Trophoblast cell (in vitro differentiated cells and primary cell): ENCODE results near the gene ABLIM2.

ENCODE experiments used
- DNase-seq, 2 donors: peaks; one replicate each; pipeline ENCODE4 v3.0.0-alpha.2; 2016
- H2AFZ ChIP-seq: 2 replicates; pipeline ENCODE4 v1.6.1; 2013; ENCODE audit warnings: low read length, moderate library complexity, mild to moderate bottlenecking; ENCODE audit not compliant: insufficient read depth, poor library complexity
- H2AK5ac ChIP-seq: 2 replicates; pipeline ENCODE4 v1.6.1; 2013; ENCODE audit warnings: mild to moderate bottlenecking, low read length
- H2BK120ac ChIP-seq: 2 replicates; pipeline ENCODE4 v1.6.1; 2013; ENCODE audit warnings: low read length, mild to moderate bottlenecking, moderate library complexity; ENCODE audit not compliant: insufficient read depth, poor library complexity
- H2BK12ac ChIP-seq: 2 replicates; pipeline ENCODE4 v1.6.1; 2013; ENCODE audit warnings: mild to moderate bottlenecking, low read length, moderate library complexity
- H2BK5ac ChIP-seq: 2 replicates; pipeline ENCODE4 v1.6.1; 2013; ENCODE audit warnings: low read length, low read depth, moderate library complexity, mild to moderate bottlenecking; ENCODE audit not compliant: poor library complexity
- H3K14ac ChIP-seq: 2 replicates; pipeline ENCODE4 v1.6.1; 2013; ENCODE audit warnings: mild to moderate bottlenecking, low read length
- H3K18ac ChIP-seq: 2 replicates; pipeline ENCODE4 v1.6.1; 2013; ENCODE audit warnings: mild to moderate bottlenecking, low read length
- H3K23ac ChIP-seq: 2 replicates; pipeline ENCODE4 v1.6.1; 2013; ENCODE audit warnings: low read length
- H3K27ac ChIP-seq: 2 replicates; pipeline ENCODE4 v1.5.1; 2013; ENCODE audit warnings: low read depth, mild to moderate bottlenecking, inconsistent platforms, low read length, moderate library complexity
- H3K27me3 ChIP-seq: 2 replicates; pipeline ENCODE4 v1.6.1; 2013; ENCODE audit warnings: inconsistent platforms, mild to moderate bottlenecking, low read length, moderate library complexity; ENCODE audit not compliant: insufficient read depth
- H3K36me3 ChIP-seq, 2 experiments: 1 replicate in 1 of 2; 2 replicates in 1 of 2; pipeline ENCODE4 v1.6.1; 2013; ENCODE audit warnings: low read length in 2 of 2, mild to moderate bottlenecking in 2 of 2, moderate library complexity in 1 of 2; ENCODE audit not compliant: insufficient read depth in 2 of 2, control insufficient read depth in 1 of 2
- H3K4ac ChIP-seq: 2 replicates; pipeline ENCODE4 v1.6.1; 2013; ENCODE audit warnings: low read depth, mild to moderate bottlenecking, low read length, moderate library complexity
- H3K4me1 ChIP-seq, 2 experiments: 1 replicate in 1 of 2; 2 replicates in 1 of 2; pipeline ENCODE4 v1.6.1; 2013; ENCODE audit warnings: low read length in 2 of 2, mild to moderate bottlenecking in 2 of 2, moderate library complexity in 1 of 2; ENCODE audit not compliant: insufficient read depth in 2 of 2, control insufficient read depth in 1 of 2
- H3K4me2 ChIP-seq: 2 replicates; pipeline ENCODE4 v1.6.1; 2013; ENCODE audit warnings: inconsistent platforms, mild to moderate bottlenecking, low read length, moderate library complexity
- H3K4me3 ChIP-seq: 2 replicates; pipeline ENCODE4 v1.5.1; 2013; ENCODE audit warnings: mild to moderate bottlenecking, low read depth, low read length, inconsistent platforms
- H3K79me1 ChIP-seq: one replicate; pipeline ENCODE4 v1.6.1; 2013; ENCODE audit warnings: low read length
- H3K79me2 ChIP-seq: 2 replicates; pipeline ENCODE4 v1.6.1; 2013; ENCODE audit warnings: low read length, mild to moderate bottlenecking; ENCODE audit not compliant: control insufficient read depth, insufficient read depth, poor library complexity
- H3K9ac ChIP-seq: 2 replicates; pipeline ENCODE4 v1.6.1; 2013; ENCODE audit warnings: mild to moderate bottlenecking, low read length
- H3K9me3 ChIP-seq: 2 replicates; pipeline ENCODE4 v1.6.1; 2013; ENCODE audit warnings: low read depth, mild to moderate bottlenecking, control low read depth, inconsistent platforms, low read length; ENCODE audit not compliant: insufficient read depth
- H4K12ac ChIP-seq: 2 replicates; pipeline ENCODE4 v1.6.1; 2013; ENCODE audit warnings: low read depth, mild to moderate bottlenecking, low read length, moderate library complexity
- H4K8ac ChIP-seq: 2 replicates; pipeline ENCODE4 v1.6.1; 2013; ENCODE audit warnings: low read depth, mild to moderate bottlenecking, low read length, moderate library complexity
- H4K91ac ChIP-seq: one replicate; pipeline ENCODE4 v1.6.1; 2013; ENCODE audit warnings: low read depth, mild to moderate bottlenecking, low read length, moderate library complexity
- WGBS: extraction: QIAGEN DNeasy Blood & Tissue Kit; methylation state at CpG from one replicate; pipeline ENCODE4 v1.1.7; 2013; ENCODE audit warnings: missing lambda C conversion rate; ENCODE audit not compliant: insufficient read length, insufficient coverage; ENCODE audit errors: extremely low coverage; 5-methylcytosine and 5-hydroxymethylcytosine counted together

ABLIM2 gene

DNA sequence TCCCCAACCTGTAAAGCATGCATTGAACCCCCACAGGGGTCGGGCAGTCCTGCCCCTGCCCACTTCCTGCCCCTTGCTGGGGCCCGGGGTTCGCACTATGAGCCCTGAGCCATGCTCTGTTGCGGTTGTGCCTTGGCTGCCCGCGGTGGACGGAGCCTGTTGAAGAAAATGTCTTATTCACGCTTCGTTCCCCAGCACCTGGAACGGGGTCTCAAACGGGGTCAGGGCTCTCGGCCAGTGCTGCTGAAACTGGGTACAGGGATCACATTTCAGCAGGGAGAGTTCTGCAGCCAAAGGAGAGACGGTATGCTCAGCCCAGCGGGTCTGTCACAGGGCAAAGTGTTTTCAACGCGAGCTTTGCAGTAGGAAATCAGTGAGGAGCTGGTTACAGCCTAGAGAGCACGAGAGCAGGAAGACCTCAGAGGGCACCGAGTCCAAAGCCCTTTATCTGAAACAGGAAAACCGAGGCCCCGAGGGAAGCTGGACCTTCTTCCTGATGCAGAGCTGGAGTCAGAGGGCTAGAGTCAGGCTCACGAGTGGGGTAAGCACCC is 172.6 kb downstream of the ABLIM2 start:
- H2BK5ac ChIP-seq, result no peak overlapping the region
- no peak overlapping the region for H3K18ac ChIP-seq
- no CpG with 5 or more reads among the region's 21 CpGs for WGBS

DNA sequence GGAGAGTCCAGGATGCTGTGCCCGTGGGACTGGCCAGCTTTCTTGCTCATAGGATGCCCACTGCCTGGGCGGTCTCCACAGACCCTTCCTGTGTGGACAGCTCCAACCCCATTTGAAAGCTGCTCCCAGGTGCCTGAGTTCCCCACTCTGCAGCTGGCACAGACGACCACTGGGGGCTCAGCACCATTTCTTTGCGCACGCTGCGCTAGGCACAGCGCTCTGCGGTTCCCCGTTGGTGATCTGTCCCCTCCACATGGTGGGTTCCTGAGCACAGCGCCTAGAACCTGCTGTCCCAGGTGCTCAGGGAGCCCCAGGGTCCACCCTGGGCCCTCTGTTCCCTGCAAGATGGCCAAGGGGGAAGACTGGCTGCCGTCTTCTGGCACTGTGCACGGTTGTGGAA is 173.5 kb downstream of the ABLIM2 start:
- no peak for DNase-seq
- Histone ChIP-seq H3K9ac (no peak overlapping the region), H3K14ac (no peak overlapping the region)

More for the DNA sequence above, 172.6 kb downstream of the ABLIM2 start:
- H3K79me2 ChIP-seq, result no peaks in the 10 kb centered on the region
- H3K9me3 ChIP-seq, result no peaks in the 10 kb centered on the region
- H3K4me1 ChIP-seq, result no peaks in the 10 kb centered on the region
- no peak overlapping the region for H4K91ac ChIP-seq
- H4K8ac ChIP-seq, result no peak overlapping the region
- H3K27ac ChIP-seq, result no peak overlapping the region
- H3K4me3 ChIP-seq, result no peak overlapping the region
- no peak for DNase-seq
- H2BK120ac ChIP-seq, result no peak overlapping the region
- no peak overlapping the region for H2AFZ ChIP-seq
- H3K27me3 ChIP-seq, result no peaks in the 10 kb centered on the region
- H3K4me2 ChIP-seq, result no peak overlapping the region
- H3K14ac ChIP-seq, result no peak overlapping the region
- H3K9ac ChIP-seq, result no peak overlapping the region
- no peak overlapping the region for H3K4ac ChIP-seq
- H2AK5ac ChIP-seq, result no peak overlapping the region
- H2BK12ac ChIP-seq, result no peak overlapping the region
- H4K12ac ChIP-seq, result no peak overlapping the region
- H3K79me1 ChIP-seq, result no peaks in the 10 kb centered on the region
- H3K23ac ChIP-seq, result no peak overlapping the region
- H3K36me3 ChIP-seq, result no peaks in the 10 kb centered on the region

DNA sequence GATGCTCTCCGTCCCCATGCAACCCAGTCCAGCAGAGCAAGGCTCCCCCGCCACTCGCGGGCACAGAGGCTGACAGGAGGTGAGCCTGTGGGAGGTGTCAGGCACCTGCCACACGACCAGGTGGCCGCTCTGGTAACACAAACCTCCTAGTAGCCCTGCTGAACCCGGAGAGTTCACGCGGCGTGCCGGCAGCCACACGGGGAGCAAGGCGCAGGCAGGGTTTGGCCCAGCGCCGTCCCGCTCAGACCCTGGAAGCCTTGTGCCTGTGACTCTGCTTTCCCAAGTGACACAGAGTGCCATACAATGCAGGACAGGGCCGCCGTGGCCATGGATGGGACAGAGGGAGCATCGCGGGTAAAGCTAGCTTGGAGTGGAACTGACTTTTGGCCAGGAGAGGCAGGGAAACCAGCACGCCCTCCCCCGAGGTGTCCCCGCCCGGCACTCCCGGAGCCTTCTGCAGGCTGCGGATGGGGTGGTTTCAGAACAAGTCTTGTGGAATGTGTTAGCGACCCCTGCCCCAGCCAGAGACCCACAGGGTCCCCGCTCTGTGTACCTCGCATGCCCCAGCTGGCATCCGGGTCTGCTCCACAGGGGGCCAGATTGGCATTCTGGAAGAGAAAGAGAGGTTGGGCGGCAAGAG is 174.2 kb downstream of the ABLIM2 start:
- no peak overlapping the region for H2AFZ ChIP-seq
- H4K12ac ChIP-seq, result no peak overlapping the region
- no peak overlapping the region for H2AK5ac ChIP-seq
- no peak overlapping the region for H4K8ac ChIP-seq
- H3K27me3 ChIP-seq, result no peaks in the 10 kb centered on the region
- no peaks in the 10 kb centered on the region for H3K9me3 ChIP-seq
- no peak for DNase-seq
- H3K79me2 ChIP-seq, result no peaks in the 10 kb centered on the region
- peaks cover 0 to 2% of the 10 kb centered on the region in 2 experiments for H3K4me1 ChIP-seq
- no peaks in the 10 kb centered on the region for H3K79me1 ChIP-seq
- H3K23ac ChIP-seq, result no peak overlapping the region
- no peak overlapping the region for H3K4me2 ChIP-seq
- H3K18ac ChIP-seq, result no peak overlapping the region
- H3K9ac ChIP-seq, result no peak overlapping the region
- H2BK12ac ChIP-seq, result no peak overlapping the region
- H3K4ac ChIP-seq, result no peak overlapping the region
- H4K91ac ChIP-seq, result no peak overlapping the region
- no peak overlapping the region for H2BK5ac ChIP-seq
- no CpG with 5 or more reads among the region's 31 CpGs for WGBS
- H3K14ac ChIP-seq, result no peak overlapping the region
- H2BK120ac ChIP-seq, result no peak overlapping the region
- H3K27ac ChIP-seq, result no peak overlapping the region
- H3K4me3 ChIP-seq, result no peak overlapping the region
- no peaks in the 10 kb centered on the region for H3K36me3 ChIP-seq

More for the DNA sequence above, 173.5 kb downstream of the ABLIM2 start:
- Histone ChIP-seq H2AFZ (no peak overlapping the region), H4K12ac (no peak overlapping the region), H2BK120ac (no peak overlapping the region), H3K4me3 (no peak overlapping the region), H4K8ac (no peak overlapping the region), H2BK12ac (no peak overlapping the region), H3K18ac (no peak overlapping the region), H2AK5ac (no peak overlapping the region), H3K4me1 (no peaks in the 10 kb centered on the region), H3K36me3 (no peaks in the 10 kb centered on the region), H3K79me2 (no peaks in the 10 kb centered on the region), H3K27ac (no peak overlapping the region), H3K79me1 (no peaks in the 10 kb centered on the region), H4K91ac (no peak overlapping the region), H2BK5ac (no peak overlapping the region), H3K4me2 (no peak overlapping the region), H3K9me3 (no peaks in the 10 kb centered on the region), H3K4ac (no peak overlapping the region), H3K23ac (no peak overlapping the region), H3K27me3 (no peaks in the 10 kb centered on the region)
- no CpG with 5 or more reads among the region's 12 CpGs for WGBS

DNA sequence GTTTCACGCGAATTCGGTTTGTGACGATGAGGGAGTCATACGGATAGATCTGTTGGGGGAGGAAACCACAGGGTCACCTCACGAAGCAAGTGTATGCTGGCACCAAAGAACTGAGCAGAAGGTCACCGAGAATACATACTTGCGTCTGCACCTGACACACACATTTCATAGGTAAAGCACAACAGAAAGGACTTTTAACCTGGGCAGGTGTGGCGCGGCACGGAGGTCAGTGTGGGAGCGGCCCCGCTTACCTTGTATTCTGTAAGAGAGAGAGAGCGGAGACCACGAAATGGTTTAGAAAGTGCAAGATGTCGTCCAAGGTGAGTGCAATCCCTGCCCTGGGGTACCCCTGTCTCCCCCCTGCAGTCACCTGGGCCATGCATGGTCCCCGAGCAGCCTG is 175.3 kb downstream of the ABLIM2 start:
- H3K14ac ChIP-seq, result no peak overlapping the region
- no peak for DNase-seq
- H2BK12ac ChIP-seq, result no peak overlapping the region
- no peak overlapping the region for H4K12ac ChIP-seq
- peaks cover 6 to 11% of the 10 kb centered on the region in 2 experiments for H3K4me1 ChIP-seq
- H3K27me3 ChIP-seq, result no peaks in the 10 kb centered on the region
- H4K91ac ChIP-seq, result no peak overlapping the region
- H3K27ac ChIP-seq, result no peak overlapping the region
- H3K4me2 ChIP-seq, result no peak overlapping the region
- no CpG with 5 or more reads among the region's 17 CpGs for WGBS
- H3K79me2 ChIP-seq, result no peaks in the 10 kb centered on the region
- H3K9me3 ChIP-seq, result peaks cover 4% of the 10 kb centered on the region
- H3K79me1 ChIP-seq, result no peaks in the 10 kb centered on the region
- no peak overlapping the region for H3K18ac ChIP-seq
- no peak overlapping the region for H2AFZ ChIP-seq
- H3K4me3 ChIP-seq, result no peak overlapping the region
- H2BK5ac ChIP-seq, result no peak overlapping the region
- H3K23ac ChIP-seq, result no peak overlapping the region
- no peak overlapping the region for H3K4ac ChIP-seq
- no peak overlapping the region for H2AK5ac ChIP-seq
- no peak overlapping the region for H3K9ac ChIP-seq
- no peak overlapping the region for H2BK120ac ChIP-seq
- no peaks in the 10 kb centered on the region for H3K36me3 ChIP-seq
- no peak overlapping the region for H4K8ac ChIP-seq
